ENCODE results near the gene STK32B.
"Not testable (repeated sequence)": the region's sequence is repeated elsewhere in the genome, so short reads cannot be mapped to it uniquely, and the experiment has no call there.

The STK32B gene

GRCh38 chr4:5266991-5267390 lies 215.7 kb downstream of the STK32B start:
- DNase-seq (ENCODE audit: low read depth): no peak

- no peak for DNase-seq (ENCODE audit: low read depth)
These were observed 216.1 kb downstream of the STK32B start for GRCh38 chr4:5267408-5267807.

GRCh38 chr4:5276475-5277075 lies 225.3 kb downstream of the STK32B start:
- no peak for DNase-seq (ENCODE audit: low read depth)

- no peak for DNase-seq (ENCODE audit: low read depth)
These were observed 225.8 kb downstream of the STK32B start for GRCh38 chr4:5277079-5277478.

GRCh38 chr4:5278213-5278612 lies 226.9 kb downstream of the STK32B start:
- DNase-seq (ENCODE audit: low read depth): no peak

GRCh38 chr4:5280069-5280468 lies 228.8 kb downstream of the STK32B start:
- not testable (repeated sequence) for DNase-seq (ENCODE audit: low read depth)

- DNase-seq (ENCODE audit: low read depth): no peak
These were observed 229.5 kb downstream of the STK32B start for GRCh38 chr4:5280828-5281227.

- no peak for DNase-seq (ENCODE audit: low read depth)
These were observed 232.6 kb downstream of the STK32B start for GRCh38 chr4:5283837-5284236.

GRCh38 chr4:5284517-5284916 lies 233.2 kb downstream of the STK32B start:
- no peak for DNase-seq (ENCODE audit: low read depth)

- DNase-seq (ENCODE audit: low read depth): no peak
These were observed 240.8 kb downstream of the STK32B start for GRCh38 chr4:5292101-5292500.

GRCh38 chr4:5298000-5298787 lies 246.9 kb downstream of the STK32B start:
- DNase-seq (ENCODE audit: low read depth): not testable (repeated sequence)

- DNase-seq (ENCODE audit: low read depth): no peak
These were observed 249.0 kb downstream of the STK32B start for GRCh38 chr4:5300283-5300682.

- DNase-seq (ENCODE audit: low read depth): no peak
These were observed 256.6 kb downstream of the STK32B start for GRCh38 chr4:5307928-5308327.

GRCh38 chr4:5322321-5322720 lies 271.0 kb downstream of the STK32B start:
- DNase-seq (ENCODE audit: low read depth): no peak

- DNase-seq (ENCODE audit: low read depth): no peak
These were observed 279.2 kb downstream of the STK32B start for GRCh38 chr4:5330339-5330989.

- no peak for DNase-seq (ENCODE audit: low read depth)
These were observed 286.5 kb downstream of the STK32B start for GRCh38 chr4:5337731-5338130.

GRCh38 chr4:5338531-5338930 lies 287.3 kb downstream of the STK32B start:
- no peak for DNase-seq (ENCODE audit: low read depth)

GRCh38 chr4:5340991-5341451 lies 289.7 kb downstream of the STK32B start:
- no peak for DNase-seq (ENCODE audit: low read depth)

- no peak for DNase-seq (ENCODE audit: low read depth)
These were observed 290.2 kb downstream of the STK32B start for GRCh38 chr4:5341526-5341925.

GRCh38 chr4:5355846-5356245 lies 304.6 kb downstream of the STK32B start:
- DNase-seq (ENCODE audit: low read depth): no peak

- DNase-seq (ENCODE audit: low read depth): no peak
These were observed 306.6 kb downstream of the STK32B start for GRCh38 chr4:5357870-5358269.

- no peak for DNase-seq (ENCODE audit: low read depth)
These were observed 310.7 kb downstream of the STK32B start for GRCh38 chr4:5361968-5362367.

- DNase-seq (ENCODE audit: low read depth): no peak
These were observed 313.1 kb downstream of the STK32B start for GRCh38 chr4:5364406-5364805.
